Measurements from ENCODE around the gene TMEM131.

TMEM131 gene

DNA sequence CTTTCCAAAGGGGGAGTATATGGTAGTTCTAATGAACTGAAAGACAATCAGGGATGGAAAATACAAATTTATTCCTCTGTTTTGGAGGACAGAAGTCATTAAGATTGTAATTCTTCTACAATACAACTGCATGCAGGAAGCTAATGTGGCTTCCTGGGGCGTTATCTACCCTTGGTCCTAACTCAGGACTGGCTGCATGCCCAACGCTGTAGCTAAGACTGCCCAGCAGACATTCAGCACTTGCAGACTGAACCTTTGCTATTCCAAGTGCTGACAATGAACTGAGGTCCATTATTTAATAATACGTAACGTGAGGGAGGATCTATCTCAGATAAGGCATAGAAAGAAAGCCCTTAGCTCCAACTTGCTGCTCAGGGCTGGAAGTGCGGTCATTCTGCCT lies 229.2 kb downstream of the TMEM131 start:
- TF ChIP-seq CTCF (IDR thresholded peaks at IDR 0.05; ENCODE audit: insufficient read depth, missing control alignments) = no peak
- no peak for DNase-seq (ENCODE audit: insufficient read length, low spot score)
- no peak for FAIRE-seq

DNA sequence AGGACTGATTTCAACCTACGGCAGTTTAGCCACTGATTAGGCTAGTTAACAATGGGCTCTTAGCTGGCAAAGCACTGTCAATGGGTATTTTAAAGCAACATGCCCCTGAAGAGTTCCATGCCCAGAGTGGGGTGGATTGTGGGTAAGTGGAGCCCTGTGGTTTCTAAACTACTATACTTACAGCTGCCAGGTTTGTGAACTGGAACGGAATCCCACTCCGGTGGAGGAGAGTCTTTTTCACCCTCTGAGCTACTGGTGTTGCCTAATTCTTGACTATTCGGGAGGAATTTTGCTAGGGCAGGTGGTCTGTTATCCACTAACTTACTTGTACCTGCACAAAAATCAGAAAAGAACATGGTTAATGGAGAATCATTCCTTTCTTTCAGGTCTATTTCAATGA lies 229.8 kb downstream of the TMEM131 start:
- FAIRE-seq (no peak), DNase-seq (ENCODE audit: insufficient read length, low spot score) (no peak)
- no peak for TF ChIP-seq CTCF (IDR thresholded peaks at IDR 0.05; ENCODE audit: insufficient read depth, missing control alignments)

GRCh38 chr2:97764559-97765263 lies 231.0 kb downstream of the TMEM131 start:
- FAIRE-seq (no peak), DNase-seq (ENCODE audit: insufficient read length, low spot score) (no peak)
- TF ChIP-seq CTCF (IDR thresholded peaks at IDR 0.05; ENCODE audit: insufficient read depth, missing control alignments) = no peak

DNA sequence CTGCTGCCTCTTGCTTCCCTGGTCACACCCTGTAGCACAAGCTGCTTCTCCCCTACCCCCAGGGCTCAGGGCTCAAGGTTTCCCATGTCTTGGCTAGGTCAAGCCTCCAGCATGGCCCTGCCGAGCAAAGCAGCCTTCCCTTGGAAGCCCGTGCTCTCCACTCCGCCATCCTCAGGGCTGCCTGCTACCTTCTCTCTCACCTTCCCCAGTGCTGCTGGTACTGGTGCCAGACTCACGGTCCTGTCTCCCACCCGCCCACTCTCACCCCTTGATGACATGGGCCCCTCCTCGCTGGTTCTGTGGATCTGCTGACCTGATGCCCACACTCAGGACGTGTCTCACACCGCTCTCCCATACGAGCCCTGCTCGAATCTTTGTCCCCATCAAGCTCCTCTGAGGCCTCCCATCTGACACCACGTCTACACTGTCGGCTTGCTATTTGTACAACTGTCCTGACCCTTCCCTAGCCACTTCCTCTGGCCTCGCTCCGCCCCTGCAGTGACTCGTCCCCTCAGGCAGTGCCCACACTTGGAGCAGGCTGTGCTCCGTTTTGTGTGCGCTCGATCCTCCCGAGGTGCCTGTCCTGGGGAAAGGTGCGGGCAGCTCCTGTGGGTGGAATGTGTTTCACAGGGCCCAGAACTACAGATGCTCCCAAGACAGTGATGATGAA lies 232.4 kb downstream of the TMEM131 start:
- FAIRE-seq = no peak
- no peak for DNase-seq (ENCODE audit: insufficient read length, low spot score)
- no peak for TF ChIP-seq CTCF (IDR thresholded peaks at IDR 0.05; ENCODE audit: insufficient read depth, missing control alignments)

- FAIRE-seq = no peak
These were observed 234.6 kb downstream of the TMEM131 start for GRCh38 chr2:97761192-97761591.

GRCh38 chr2:97760480-97761049 lies 235.2 kb downstream of the TMEM131 start:
- TF ChIP-seq CTCF (IDR thresholded peaks at IDR 0.05; ENCODE audit: insufficient read depth, missing control alignments) = no peak
- FAIRE-seq = no peak
- no peak for DNase-seq (ENCODE audit: insufficient read length, low spot score)

More at GRCh38 chr2:97761192-97761591, 234.6 kb downstream of the TMEM131 start:
- no peak for DNase-seq (ENCODE audit: insufficient read length, low spot score)
- no peak for TF ChIP-seq CTCF (IDR thresholded peaks at IDR 0.05; ENCODE audit: insufficient read depth, missing control alignments)

All from D721Med (cell line).